Activated naive CD4-positive, alpha-beta T cell treated with anti-CD3 and anti-CD28 coated beads, Interleukin-2, amount 10 ng/mL, durations not matched to agents 7 days and 5 days (primary cell): ENCODE measurements around the gene KLK14.

Source experiments
- CTCF ChIA-PET: fragments of 350-600 bp; sonication (Branson Sonifier 250); formaldehyde crosslinking; loops from one replicate; lab custom pipeline; 2021; ENCODE audit warnings: antibody characterized with exemption; lab: Charles Lee
- DNase-seq: peaks from one replicate; pipeline ENCODE4 v3.0.0-alpha.2; 2020
- H3K27ac Mint-ChIP-seq: one replicate; pipeline ENCODE4 v1.8.0; 2021; ENCODE audit warnings: mild to moderate bottlenecking, moderate library complexity, mixed read lengths
- H3K27me3 Mint-ChIP-seq: one replicate; pipeline ENCODE4 v1.8.0; 2021; ENCODE audit warnings: mild to moderate bottlenecking, mixed read lengths
- H3K36me3 Mint-ChIP-seq: one replicate; pipeline ENCODE4 v1.8.0; 2021; ENCODE audit warnings: mixed read lengths
- H3K4me1 Mint-ChIP-seq: one replicate; pipeline ENCODE4 v1.8.0; 2021; ENCODE audit warnings: mixed read lengths
- H3K4me3 Mint-ChIP-seq: one replicate; pipeline ENCODE4 v1.8.0; 2021; ENCODE audit warnings: mild to moderate bottlenecking, moderate library complexity, mixed read lengths
- H3K9me3 Mint-ChIP-seq: one replicate; pipeline ENCODE4 v1.8.0; 2021; ENCODE audit warnings: mixed read lengths

Gene KLK14

DNA sequence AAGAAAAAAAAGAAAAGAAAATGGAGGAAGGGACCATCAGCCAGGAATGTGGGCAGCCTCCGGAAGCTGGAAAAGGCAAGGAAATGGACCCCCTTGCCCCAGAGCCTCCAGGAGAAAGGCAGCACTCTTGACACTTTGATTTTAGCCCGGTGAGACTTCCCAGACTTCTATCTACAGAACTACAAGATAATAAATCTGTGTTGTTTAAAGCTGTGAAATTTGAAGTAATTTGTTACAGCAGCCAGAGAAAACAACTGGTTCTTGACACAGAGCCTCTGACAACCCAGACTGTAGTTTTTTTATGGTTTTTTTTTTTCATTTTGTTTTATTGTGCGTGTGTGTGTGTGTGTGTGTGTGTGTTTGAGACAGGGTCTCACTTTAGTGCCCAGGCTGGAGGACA, 17.9 kb upstream of the KLK14 start:
- H3K9me3 Mint-ChIP-seq, result no peaks in the 10 kb centered on the region
- no peaks in the 10 kb centered on the region for H3K27me3 Mint-ChIP-seq
- no peak overlapping the region for H3K4me3 Mint-ChIP-seq
- H3K27ac Mint-ChIP-seq, result no peak overlapping the region
- peaks cover 38% of the 10 kb centered on the region for H3K4me1 Mint-ChIP-seq
- peaks cover 37% of the 10 kb centered on the region for H3K36me3 Mint-ChIP-seq
- CTCF ChIA-PET, result interaction anchor here (1.5 kb wide), 1 partner anchor 79 kb away, joined by 3 read pairs; no protein-coding TSS in a partner anchor
- no peak for DNase-seq

DNA sequence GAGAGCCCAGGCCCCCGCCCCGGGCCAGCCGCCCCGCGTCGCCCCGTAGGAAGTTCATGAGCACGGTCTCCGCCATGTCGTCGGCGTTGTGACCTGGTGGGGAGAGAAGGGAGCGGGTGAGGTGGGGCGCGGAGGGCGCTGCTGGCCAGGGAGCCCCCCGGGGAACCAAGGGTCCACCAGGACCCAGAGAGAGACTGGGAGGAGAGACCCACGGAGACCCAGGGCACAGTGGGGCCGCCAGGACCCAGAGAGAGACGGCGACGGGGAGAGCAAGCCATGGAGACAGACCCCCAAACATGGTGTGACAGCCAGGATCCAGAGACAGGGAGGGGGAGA, 16.3 kb upstream of the KLK14 start:
- H3K4me3 Mint-ChIP-seq, result peak overlapping the region; percentile 56
- H3K9me3 Mint-ChIP-seq, result no peaks in the 10 kb centered on the region

DNA sequence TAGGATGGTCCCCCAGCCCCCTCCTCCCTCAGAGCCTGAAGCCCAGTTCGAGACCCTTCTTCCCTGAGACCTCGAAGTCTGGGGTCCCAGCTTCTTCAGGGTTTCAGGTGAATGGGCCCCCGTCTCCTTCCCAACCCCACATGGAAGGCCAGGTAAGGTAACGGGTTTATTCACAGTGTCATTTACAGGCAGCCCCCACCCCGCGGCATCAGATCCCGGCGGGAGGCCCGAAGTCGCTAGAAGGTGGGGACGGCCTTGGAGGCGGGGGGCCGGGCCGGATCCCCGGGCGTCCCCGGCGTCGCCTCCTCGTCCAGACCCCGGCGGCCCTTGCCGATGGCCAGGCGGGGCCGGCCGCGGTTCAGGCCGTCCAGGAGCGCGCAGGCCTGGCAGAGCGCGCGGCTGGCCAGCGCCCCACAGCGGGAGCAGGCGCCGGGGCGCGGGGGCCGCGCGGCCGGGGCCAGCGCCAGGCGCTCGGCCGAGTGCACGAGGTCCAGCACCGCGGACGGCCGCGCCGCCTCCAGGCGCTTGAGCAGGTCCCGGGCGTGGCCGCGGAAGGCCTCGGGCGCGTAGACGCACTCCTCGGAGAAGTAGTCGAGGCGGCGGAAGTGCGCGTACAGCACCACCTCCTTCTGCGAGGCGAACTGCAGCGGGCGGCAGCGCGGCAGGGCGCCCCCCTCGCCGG, 15.8 kb upstream of the KLK14 start:
- DNase-seq, result peak; percentile 68
- CTCF ChIA-PET, result no interaction called here
- Mint-ChIP-seq H3K27ac (no peak overlapping the region), H3K36me3 (peaks cover 29% of the 10 kb centered on the region), H3K4me3 (peak overlapping the region; percentile 56), H3K27me3 (no peaks in the 10 kb centered on the region), H3K9me3 (no peaks in the 10 kb centered on the region), H3K4me1 (peaks cover 29% of the 10 kb centered on the region)

More for the DNA sequence above, 16.3 kb upstream of the KLK14 start:
- Mint-ChIP-seq H3K36me3 (peaks cover 29% of the 10 kb centered on the region), H3K27ac (peak overlapping the region; percentile 75), H3K27me3 (no peaks in the 10 kb centered on the region), H3K4me1 (peaks cover 31% of the 10 kb centered on the region)
- no peak for DNase-seq
- CTCF ChIA-PET, result no interaction called here

DNA sequence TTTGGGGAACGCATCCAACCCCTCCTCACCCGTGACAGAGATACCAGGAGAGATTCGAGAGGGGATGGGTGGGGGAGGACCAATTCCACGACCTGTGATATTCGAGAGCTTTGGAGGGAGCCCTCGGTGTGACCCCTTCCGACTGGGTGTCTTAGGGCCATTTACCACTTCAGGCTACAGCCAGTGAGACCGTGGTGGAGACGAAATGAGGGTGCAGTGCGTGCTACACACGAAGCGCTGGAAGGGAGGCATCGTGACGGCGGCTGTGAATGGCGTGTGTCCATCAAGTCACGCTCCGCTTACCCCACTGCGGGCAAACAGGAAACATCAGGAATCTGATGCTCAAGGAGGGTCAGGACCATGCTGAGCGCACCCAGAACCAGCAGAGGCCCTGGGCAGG, 15.1 kb upstream of the KLK14 start:
- DNase-seq, result no peak
- Mint-ChIP-seq H3K36me3 (peaks cover 27% of the 10 kb centered on the region), H3K4me1 (peaks cover 29% of the 10 kb centered on the region), H3K27me3 (no peaks in the 10 kb centered on the region), H3K27ac (no peak overlapping the region), H3K9me3 (no peaks in the 10 kb centered on the region), H3K4me3 (peak overlapping the region; percentile 47)
- CTCF ChIA-PET, result interaction anchor here (1.2 kb wide), 1 partner anchor 160 kb away, joined by 3 read pairs; no protein-coding TSS in a partner anchor

DNA sequence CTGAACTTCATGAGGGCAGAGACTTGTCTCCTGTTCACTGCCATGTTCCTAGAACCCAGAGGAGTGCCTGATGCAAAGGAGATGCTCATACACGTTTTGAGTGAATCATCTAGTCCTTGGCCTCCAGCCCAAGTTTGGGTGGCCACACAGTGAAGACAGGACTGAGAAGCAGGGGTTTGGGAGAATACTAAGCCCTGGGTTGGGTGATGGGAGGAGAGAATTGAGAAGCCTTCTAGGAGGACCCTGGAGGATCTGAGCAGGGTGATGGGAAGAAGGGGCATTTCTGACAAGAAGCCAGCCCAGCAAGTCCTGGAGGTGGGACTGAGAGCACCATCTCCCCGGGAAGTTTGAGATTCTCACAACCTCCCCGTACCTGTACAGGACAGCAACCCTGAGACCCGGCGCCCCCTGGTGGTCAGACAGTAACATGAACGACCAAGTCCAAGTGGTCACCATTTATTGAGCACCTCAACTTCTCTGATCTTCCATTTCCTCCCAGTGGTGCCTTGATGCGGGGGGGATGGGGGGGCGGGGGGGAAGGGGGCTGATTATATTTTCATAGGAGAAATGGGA, 14.6 kb upstream of the KLK14 start:
- H3K27ac Mint-ChIP-seq, result peak overlapping the region; percentile 47
- H3K36me3 Mint-ChIP-seq, result peaks cover 21% of the 10 kb centered on the region
- CTCF ChIA-PET, result interaction anchor here (0.7 to 3.8 kb wide), 12 partner anchors 8 to 175 kb away, joined by 3 to 26 read pairs (median 4); partner anchors contain the start of gene CTU1
- H3K4me3 Mint-ChIP-seq, result peak overlapping the region; percentile 37
- no peaks in the 10 kb centered on the region for H3K27me3 Mint-ChIP-seq
- H3K4me1 Mint-ChIP-seq, result peaks cover 26% of the 10 kb centered on the region
- H3K9me3 Mint-ChIP-seq, result no peaks in the 10 kb centered on the region
- peak; percentile 76 for DNase-seq

DNA sequence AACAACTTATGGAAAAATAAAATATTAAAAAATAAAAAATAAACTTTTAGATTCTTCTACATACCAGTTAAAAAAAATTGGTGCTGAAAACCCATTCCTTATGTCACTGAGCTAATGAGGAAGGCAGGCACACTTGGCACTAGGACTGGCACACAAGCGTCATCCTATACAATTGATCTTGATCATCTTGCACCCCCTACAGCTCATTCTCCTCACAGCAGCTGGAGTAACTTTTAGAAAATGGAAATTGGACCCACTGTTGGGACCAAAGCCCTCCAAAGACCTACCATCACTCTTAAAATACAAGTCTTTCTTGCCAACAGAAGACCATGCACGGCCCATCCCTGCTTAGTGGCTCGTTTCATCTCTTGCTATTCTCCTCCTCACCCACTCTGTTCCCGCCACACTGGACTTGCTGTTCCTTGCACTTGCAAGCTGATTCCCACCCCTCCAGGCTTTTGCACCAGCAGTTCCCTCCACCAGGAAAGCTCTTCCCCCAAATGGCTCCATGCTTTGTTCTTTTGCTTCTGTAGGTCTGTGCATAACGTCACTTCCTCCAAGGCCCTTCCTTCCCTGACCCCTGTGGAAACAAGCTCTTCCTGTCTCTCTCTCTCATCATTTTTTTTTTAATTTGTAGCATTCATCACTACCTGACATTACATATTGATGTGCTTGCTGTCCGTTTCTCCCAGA, 13.9 kb upstream of the KLK14 start:
- Mint-ChIP-seq H3K4me1 (peaks cover 26% of the 10 kb centered on the region), H3K27me3 (no peaks in the 10 kb centered on the region), H3K9me3 (no peaks in the 10 kb centered on the region), H3K27ac (peak overlapping the region; percentile 47), H3K36me3 (peaks cover 18% of the 10 kb centered on the region), H3K4me3 (no peak overlapping the region)
- CTCF ChIA-PET, result interaction anchor here (0.6 to 3.8 kb wide), 15 partner anchors 8 to 925 kb away, joined by 3 to 26 read pairs (median 4); partner anchors contain the start of gene CTU1
- no peak for DNase-seq

DNA sequence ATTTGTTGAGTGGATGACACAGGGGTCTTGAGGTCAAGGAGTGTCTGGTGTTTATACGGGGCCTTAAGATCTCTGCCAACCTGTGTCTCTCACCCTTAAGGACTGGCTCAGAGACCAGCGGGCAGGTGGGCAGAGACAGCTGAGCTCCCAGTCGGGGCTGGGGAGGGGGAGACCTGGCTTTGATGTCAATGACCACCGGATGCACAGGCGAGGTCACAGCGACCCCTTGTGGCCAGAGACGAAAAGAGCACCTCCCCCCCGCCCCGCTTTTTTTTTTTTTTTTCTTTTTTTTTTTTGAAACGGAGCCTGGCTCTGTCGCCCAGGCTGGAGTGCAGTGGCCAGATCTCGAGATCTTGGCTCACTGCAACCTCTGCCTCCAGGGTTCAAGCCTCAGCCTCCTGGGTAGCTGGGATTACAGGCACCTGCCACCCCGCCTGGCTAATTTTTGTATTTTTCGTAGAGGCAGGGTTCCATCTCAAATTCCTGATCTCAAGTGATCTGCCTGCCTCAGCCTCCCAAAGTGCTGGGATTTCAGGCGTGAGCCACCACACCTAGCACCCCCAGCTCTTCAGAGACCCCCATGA, 12.1 kb upstream of the KLK14 start:
- DNase-seq, result peak; percentile 46
- no peaks in the 10 kb centered on the region for H3K9me3 Mint-ChIP-seq
- H3K27ac Mint-ChIP-seq, result no peak overlapping the region
- H3K4me3 Mint-ChIP-seq, result no peak overlapping the region
- H3K4me1 Mint-ChIP-seq, result peaks cover 25% of the 10 kb centered on the region
- H3K36me3 Mint-ChIP-seq, result peaks cover 18% of the 10 kb centered on the region
- H3K27me3 Mint-ChIP-seq, result no peaks in the 10 kb centered on the region
- CTCF ChIA-PET, result interaction anchor here (0.6 to 3.8 kb wide), 3 partner anchors 10 to 74 kb away, joined by 3 to 26 read pairs (median 4); no protein-coding TSS in a partner anchor

DNA sequence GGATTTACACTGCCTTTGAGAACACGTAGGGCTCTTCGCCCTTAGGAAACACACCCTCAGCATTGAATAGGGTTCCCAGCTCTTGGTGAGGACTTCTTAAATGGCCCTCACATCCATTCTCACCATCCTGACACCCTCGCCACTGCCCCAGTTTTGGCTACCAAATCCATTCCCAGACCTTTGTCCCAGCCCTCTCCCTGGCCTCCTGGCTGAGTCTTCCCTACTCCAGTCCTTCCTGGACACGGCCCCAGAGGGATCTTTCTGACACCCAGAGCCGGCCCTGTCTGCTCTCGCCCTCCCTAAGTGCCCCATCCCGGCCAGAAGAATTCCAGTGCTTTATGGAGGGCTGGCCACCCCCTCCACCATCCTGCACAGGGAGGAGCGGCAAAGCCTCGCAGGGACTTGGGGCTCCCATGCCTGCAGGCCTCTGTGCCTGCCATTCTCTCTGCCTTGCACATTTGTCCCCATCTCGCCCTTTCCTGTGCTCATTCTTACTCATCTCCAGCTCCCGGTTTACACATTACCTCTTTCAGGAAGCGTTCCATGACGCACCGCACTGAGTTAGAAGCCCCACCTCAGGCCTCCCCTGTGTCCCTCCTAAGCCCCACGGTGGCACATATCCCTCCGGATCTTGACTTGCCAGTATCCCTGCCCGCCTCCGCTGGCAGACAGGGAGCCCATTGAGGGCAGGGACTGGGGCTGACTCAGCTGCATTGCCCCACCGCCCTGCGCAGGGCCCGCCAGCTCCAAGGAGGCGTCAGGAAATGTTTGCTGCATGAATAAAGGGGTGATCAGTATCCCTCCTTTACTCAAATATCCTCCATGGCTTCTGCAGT, 11.0 kb upstream of the KLK14 start:
- DNase-seq, result no peak
- H3K27ac Mint-ChIP-seq, result no peak overlapping the region
- no peaks in the 10 kb centered on the region for H3K9me3 Mint-ChIP-seq
- H3K4me1 Mint-ChIP-seq, result peaks cover 19% of the 10 kb centered on the region
- peaks cover 12% of the 10 kb centered on the region for H3K36me3 Mint-ChIP-seq
- H3K4me3 Mint-ChIP-seq, result no peak overlapping the region
- H3K27me3 Mint-ChIP-seq, result no peaks in the 10 kb centered on the region
- CTCF ChIA-PET, result interaction anchor here (1.1 to 3.8 kb wide), 2 partner anchors 73 to 147 kb away, joined by 3 to 26 read pairs; no protein-coding TSS in a partner anchor

DNA sequence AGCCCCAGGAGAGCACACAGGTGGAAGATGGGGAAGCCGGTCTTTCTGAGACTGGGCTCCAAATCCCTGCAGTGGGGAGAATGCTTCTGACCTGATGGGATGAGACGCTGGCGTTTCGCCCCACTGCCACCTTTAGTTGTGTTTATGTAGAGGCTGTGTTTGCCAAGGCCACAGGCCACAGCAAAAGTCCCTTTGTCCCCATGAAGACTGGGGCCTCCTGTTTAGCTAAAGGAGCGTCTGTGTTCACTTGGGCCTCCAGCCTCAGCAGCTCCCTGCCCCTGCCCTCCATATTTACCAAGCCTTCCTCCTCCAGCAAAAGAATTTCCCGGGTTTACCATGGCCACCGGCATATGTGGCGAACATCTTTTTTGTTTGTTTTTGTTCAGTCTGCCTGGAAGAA, 10.4 kb upstream of the KLK14 start:
- Mint-ChIP-seq H3K36me3 (peaks cover 10% of the 10 kb centered on the region), H3K27ac (no peak overlapping the region), H3K4me3 (no peak overlapping the region), H3K4me1 (peaks cover 19% of the 10 kb centered on the region), H3K27me3 (no peaks in the 10 kb centered on the region), H3K9me3 (no peaks in the 10 kb centered on the region)
- CTCF ChIA-PET, result interaction anchor here (1.1 kb wide), 1 partner anchor 146 kb away, joined by 3 read pairs; no protein-coding TSS in a partner anchor
- no peak for DNase-seq

DNA sequence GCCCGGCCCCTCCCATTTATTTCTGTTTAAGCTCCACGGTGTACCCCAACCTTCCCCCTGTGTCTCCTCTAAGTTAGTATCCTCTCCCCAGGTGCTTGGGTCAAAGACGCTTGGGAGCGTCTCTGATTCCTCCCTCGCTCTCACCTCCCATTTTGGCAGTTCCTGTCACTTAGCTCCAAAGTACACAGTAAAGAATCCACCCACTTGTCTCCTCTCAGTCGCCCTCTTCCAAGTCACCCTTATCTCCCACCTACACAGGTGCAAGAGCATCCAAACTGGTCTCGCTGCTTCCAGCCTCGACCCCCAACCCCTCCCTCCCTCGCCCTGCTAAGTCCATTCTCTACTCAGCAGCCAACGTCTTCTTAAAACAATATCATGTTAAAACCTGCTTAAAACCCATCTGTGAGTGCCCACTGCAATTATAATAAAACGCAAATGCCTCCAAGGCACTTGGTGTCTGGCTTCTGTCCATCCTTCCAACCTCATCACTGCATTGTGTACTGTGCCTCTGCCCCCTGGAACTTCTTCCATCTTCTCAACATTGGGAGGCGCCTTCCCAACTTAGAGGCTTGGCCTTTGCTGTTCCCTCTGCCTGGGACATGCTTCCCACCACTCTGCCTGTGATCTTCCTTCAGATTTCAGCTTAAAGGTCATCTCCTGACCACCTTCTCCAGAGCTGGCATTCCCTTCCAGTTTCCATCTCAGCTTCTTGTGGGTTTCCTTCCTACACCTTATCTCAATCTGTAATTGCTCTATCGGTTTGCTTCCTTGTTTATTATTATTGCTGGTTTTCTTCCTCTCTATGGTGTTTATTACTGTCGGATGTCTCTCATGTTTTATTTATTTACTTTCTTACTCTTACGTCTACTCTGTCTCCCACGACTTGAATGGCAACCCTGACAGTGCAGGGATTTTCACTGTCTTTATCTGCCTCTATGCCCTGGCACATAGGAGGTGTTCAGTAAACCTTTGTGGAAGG, 9.5 kb upstream of the KLK14 start:
- no peak overlapping the region for H3K27ac Mint-ChIP-seq
- no peaks in the 10 kb centered on the region for H3K27me3 Mint-ChIP-seq
- H3K4me1 Mint-ChIP-seq, result peaks cover 12% of the 10 kb centered on the region
- CTCF ChIA-PET, result interaction anchor here (0.9 kb wide), 1 partner anchor 157 kb away, joined by 3 read pairs; no protein-coding TSS in a partner anchor
- peaks cover 7% of the 10 kb centered on the region for H3K36me3 Mint-ChIP-seq
- H3K4me3 Mint-ChIP-seq, result no peak overlapping the region
- H3K9me3 Mint-ChIP-seq, result no peaks in the 10 kb centered on the region
- DNase-seq, result no peak

DNA sequence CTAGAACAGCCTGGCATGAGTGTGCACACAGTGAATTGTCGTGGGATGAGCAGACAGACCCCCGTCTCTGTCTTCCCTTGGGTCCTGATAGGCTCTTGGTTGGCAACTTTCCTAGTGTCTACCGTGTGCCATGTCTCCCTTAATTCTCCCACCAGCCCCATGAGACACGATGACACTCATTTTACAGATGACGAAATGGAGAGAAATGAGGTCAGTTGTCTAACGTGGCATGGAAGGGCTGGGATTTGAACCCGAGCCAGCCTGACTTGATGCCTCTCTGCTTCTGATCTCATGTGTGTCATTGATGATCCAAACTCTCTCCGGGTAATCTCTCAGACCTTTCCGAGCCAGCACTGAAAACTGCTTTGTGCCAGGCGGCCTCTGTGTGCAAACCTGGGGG, 8.4 kb upstream of the KLK14 start:
- no peaks in the 10 kb centered on the region for H3K27me3 Mint-ChIP-seq
- CTCF ChIA-PET, result no interaction called here
- peaks cover 4% of the 10 kb centered on the region for H3K4me1 Mint-ChIP-seq
- no peak overlapping the region for H3K27ac Mint-ChIP-seq
- DNase-seq, result no peak
- H3K9me3 Mint-ChIP-seq, result no peaks in the 10 kb centered on the region
- no peaks in the 10 kb centered on the region for H3K36me3 Mint-ChIP-seq
- no peak overlapping the region for H3K4me3 Mint-ChIP-seq

DNA sequence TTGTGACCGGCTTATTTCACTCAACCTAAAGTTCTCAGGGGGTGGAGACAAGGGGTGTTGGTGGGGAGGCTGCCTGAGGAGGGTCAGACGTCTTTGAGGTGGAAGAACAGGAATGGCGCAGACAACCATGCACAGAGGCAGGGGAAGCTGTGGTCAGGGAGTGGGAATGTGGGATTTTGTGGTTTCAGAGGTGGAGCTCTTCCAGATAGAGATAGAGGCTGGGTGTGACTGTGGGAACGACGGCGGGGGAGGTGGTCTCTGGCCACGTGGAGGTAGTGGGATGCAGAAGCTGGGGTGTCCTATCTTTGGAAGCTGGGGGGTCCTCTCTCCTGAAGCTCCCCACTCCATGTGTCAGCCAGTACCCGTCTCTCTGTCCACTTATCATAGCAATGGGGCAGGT, 7.8 kb upstream of the KLK14 start:
- no peak for DNase-seq
- CTCF ChIA-PET, result no interaction called here
- Mint-ChIP-seq H3K27ac (no peak overlapping the region), H3K4me3 (no peak overlapping the region), H3K4me1 (peaks cover 2% of the 10 kb centered on the region), H3K27me3 (no peaks in the 10 kb centered on the region), H3K36me3 (no peaks in the 10 kb centered on the region), H3K9me3 (no peaks in the 10 kb centered on the region)
